ENCODE measurements around the gene RNF144B.
"Not testable (repeated sequence)": the region's sequence is repeated elsewhere in the genome, so short reads cannot be mapped to it uniquely, and the experiment has no call there.

The RNF144B gene

DNA sequence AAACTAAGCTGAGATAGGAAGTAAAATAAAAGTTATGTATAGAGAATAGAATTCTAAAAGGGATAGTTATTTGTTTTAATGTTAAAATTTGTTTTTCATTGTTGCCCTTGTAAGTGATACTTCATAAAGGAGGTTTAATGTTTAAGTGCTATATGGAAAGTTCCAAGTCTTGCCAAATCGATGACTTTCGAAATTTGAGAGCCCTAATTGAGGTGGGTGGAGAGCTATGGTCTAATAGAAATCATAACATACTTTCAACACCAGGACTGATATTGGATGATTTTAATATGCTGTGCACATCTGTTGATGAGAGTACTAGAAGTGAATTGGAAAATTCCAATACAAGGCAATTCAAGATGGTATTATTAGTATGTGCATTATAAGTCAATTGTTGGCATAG lies 64.6 kb downstream of the RNF144B start:
- Histone ChIP-seq H3K27me3 (ENCODE audit: control insufficient read depth, insufficient read depth, low read length) (no peaks in the 10 kb centered on the region), H3K9me3 (ENCODE audit: control insufficient read depth, low read depth, low read length) (no peaks in the 10 kb centered on the region), H3K4me3 (ENCODE audit: low read length) (no peak overlapping the region), H3K36me3 (ENCODE audit: control insufficient read depth, low read depth, low read length) (no peaks in the 10 kb centered on the region), H3K9ac (ENCODE audit: low read length) (no peak overlapping the region), H3K4me1 (ENCODE audit: control insufficient read depth, low read depth, low read length) (no peaks in the 10 kb centered on the region), H3K27ac (ENCODE audit: low read length) (no peak overlapping the region)

DNA sequence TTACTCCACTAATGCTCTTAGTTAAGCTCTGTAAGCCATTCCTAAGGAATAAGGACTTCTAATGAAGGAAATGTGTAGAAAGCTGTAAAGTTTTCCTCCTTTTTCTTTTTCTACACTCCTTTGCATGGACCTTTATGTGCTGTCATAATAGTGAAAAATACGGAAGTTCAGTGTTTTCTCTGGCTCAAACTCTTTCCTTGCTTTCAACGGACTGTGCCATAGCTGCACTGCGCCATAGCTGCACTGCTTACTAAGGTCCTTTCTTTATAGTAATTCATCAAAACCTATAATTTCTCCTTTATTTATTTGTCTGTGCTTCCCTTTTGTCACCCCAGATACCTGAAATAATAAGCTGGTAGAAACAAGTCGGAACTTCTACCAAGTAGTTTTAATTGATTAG lies 67.3 kb downstream of the RNF144B start:
- no peak overlapping the region for H3K9ac ChIP-seq (ENCODE audit: low read length)
- no peaks in the 10 kb centered on the region for H3K4me1 ChIP-seq (ENCODE audit: control insufficient read depth, low read depth, low read length)
- H3K27ac ChIP-seq (ENCODE audit: low read length): no peak overlapping the region
- no peak overlapping the region for H3K4me3 ChIP-seq (ENCODE audit: low read length)
- H3K27me3 ChIP-seq (ENCODE audit: control insufficient read depth, insufficient read depth, low read length): no peaks in the 10 kb centered on the region
- H3K9me3 ChIP-seq (ENCODE audit: control insufficient read depth, low read depth, low read length): no peaks in the 10 kb centered on the region
- no peaks in the 10 kb centered on the region for H3K36me3 ChIP-seq (ENCODE audit: control insufficient read depth, low read depth, low read length)

DNA sequence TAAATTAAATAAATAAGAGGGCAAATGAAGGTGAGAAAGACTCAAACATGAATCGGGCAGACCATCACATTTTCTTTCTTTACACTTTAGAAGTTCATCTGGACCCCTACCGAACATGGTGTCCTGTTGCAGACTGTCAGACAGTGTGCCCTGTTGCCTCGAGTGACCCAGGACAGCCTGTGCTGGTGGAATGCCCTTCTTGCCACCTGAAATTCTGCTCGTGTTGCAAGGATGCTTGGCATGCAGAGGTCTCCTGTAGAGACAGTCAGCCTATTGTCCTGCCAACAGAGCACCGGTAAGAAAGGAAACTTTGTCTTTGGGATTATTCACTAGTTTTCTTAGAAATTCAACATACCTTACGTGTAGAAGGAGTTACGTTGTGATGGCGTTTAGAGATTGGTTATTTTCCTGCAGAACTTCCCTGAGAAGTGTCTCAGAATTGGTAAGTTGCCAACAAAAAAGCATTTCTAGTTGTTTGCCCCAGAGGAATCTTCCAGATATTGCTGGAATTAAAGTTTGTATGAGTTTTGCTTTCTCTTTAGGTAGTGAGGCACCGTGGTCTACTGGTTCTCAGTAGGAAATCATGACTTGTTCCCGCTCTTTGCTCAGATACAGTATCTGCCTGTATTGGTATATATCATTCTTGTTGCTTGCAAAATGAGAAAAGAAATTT lies 70.1 kb downstream of the RNF144B start:
- Histone ChIP-seq H3K36me3 (ENCODE audit: control insufficient read depth, low read depth, low read length) (no peaks in the 10 kb centered on the region), H3K27ac (ENCODE audit: low read length) (no peak overlapping the region), H3K9ac (ENCODE audit: low read length) (no peak overlapping the region), H3K27me3 (ENCODE audit: control insufficient read depth, insufficient read depth, low read length) (no peaks in the 10 kb centered on the region), H3K4me3 (ENCODE audit: low read length) (no peak overlapping the region), H3K4me1 (ENCODE audit: control insufficient read depth, low read depth, low read length) (no peaks in the 10 kb centered on the region), H3K9me3 (ENCODE audit: control insufficient read depth, low read depth, low read length) (peaks cover 5% of the 10 kb centered on the region)

DNA sequence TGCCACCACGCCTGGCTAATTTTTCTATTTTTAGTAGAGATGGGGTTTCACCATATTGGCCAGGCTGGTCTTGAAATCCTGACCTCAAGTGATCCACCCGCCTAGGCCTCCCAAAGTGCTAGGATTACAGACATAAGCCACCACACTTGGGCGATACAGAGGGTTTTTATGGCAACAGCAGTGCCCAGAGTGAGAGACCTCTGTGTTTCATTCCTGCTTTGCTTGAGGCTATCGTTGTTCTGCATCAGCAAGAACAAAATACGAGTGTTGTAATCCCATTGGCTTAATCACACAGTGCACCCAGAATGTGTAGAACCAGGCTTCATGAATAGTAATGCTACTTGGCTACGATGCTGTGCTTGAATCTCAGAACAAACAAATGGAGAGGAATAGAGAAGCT lies 70.9 kb downstream of the RNF144B start:
- H3K4me1 ChIP-seq (ENCODE audit: control insufficient read depth, low read depth, low read length); H3K4me3 ChIP-seq (ENCODE audit: low read length); H3K9me3 ChIP-seq (ENCODE audit: control insufficient read depth, low read depth, low read length); H3K36me3 ChIP-seq (ENCODE audit: control insufficient read depth, low read depth, low read length); H3K27ac ChIP-seq (ENCODE audit: low read length); H3K27me3 ChIP-seq (ENCODE audit: control insufficient read depth, insufficient read depth, low read length); H3K9ac ChIP-seq (ENCODE audit: low read length): not testable (repeated sequence)

DNA sequence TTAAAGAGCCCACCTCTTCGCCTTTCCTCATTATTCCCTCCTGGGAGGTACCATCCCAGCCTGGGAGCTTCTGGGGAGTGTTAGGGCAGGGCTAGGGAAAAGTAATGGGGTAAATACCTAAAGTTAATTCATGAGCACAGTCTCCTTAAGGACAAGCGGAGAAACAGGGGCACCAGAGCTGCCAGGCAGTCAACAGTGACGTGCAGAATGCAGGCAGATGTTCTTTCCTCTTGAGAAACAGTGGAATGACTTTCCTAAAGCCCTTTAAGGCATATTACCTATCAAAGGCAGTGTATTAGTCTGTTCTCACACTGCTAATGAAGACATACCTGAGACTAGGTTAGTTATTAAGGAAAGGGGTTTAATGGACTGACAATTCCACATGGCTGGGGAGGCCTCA lies 76.3 kb downstream of the RNF144B start:
- no peaks in the 10 kb centered on the region for H3K36me3 ChIP-seq (ENCODE audit: control insufficient read depth, low read depth, low read length)
- no peaks in the 10 kb centered on the region for H3K27me3 ChIP-seq (ENCODE audit: control insufficient read depth, insufficient read depth, low read length)
- no peak overlapping the region for H3K27ac ChIP-seq (ENCODE audit: low read length)
- no peaks in the 10 kb centered on the region for H3K4me1 ChIP-seq (ENCODE audit: control insufficient read depth, low read depth, low read length)
- H3K4me3 ChIP-seq (ENCODE audit: low read length): no peak overlapping the region
- no peak overlapping the region for H3K9ac ChIP-seq (ENCODE audit: low read length)
- H3K9me3 ChIP-seq (ENCODE audit: control insufficient read depth, low read depth, low read length): peaks cover 5% of the 10 kb centered on the region

DNA sequence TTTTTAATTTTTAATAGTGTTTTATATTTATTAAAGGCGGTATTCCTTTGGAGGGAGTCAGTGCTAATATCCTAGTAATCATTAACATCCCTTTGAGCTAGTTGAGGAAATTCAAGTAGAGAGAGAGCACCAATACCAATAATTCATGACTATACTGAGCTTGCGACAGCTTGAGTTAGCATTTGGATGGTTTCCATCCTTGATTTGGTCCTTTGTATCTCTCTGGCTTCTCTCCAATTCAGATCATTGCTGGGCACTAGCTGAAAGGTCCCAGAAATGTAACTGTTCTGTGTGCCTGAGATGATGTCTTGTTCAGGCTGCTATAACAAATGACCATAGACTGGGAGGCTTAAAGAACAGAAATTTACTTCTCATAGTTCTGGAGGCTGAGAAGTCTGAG lies 77.0 kb downstream of the RNF144B start:
- H3K4me1 ChIP-seq (ENCODE audit: control insufficient read depth, low read depth, low read length): no peaks in the 10 kb centered on the region
- H3K9ac ChIP-seq (ENCODE audit: low read length): no peak overlapping the region
- H3K4me3 ChIP-seq (ENCODE audit: low read length): no peak overlapping the region
- peaks cover 5% of the 10 kb centered on the region for H3K9me3 ChIP-seq (ENCODE audit: control insufficient read depth, low read depth, low read length)
- H3K27ac ChIP-seq (ENCODE audit: low read length): no peak overlapping the region
- H3K27me3 ChIP-seq (ENCODE audit: control insufficient read depth, insufficient read depth, low read length): no peaks in the 10 kb centered on the region
- H3K36me3 ChIP-seq (ENCODE audit: control insufficient read depth, low read depth, low read length): no peaks in the 10 kb centered on the region

DNA sequence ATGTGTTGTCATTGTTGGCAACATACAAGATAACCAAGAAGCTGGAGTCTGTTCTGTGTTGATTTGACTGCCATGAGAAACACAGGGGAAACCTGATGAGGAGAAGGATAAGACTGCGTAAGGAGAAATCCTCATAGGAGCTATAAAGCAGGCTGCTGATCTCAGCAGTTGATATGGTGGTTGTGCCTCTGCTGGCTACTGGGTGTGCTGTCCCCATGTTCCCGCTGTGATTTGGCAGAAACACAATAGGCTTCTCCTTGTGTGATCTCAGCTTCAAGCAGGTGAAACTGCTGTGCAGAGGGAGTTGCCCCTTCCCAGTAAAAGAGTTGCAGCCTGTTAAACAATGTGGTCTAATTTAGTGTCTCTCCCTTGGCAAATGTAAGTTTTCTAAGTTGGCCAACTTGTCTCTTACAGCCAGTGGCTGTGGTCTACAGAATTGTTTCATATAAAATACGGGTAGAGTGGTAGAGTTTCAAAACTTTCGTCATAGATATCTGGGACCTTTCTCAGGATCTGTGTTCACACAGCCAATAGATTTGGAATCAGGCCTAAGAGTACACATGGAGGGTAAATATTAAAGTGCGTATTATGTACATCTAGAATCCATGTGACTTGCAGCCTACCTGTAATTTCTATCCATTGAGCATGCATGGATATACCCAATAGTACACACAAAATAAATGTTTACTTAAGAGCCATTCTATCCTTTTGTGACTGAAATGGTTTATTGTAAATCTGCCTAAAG lies 78.4 kb downstream of the RNF144B start:
- H3K36me3 ChIP-seq (ENCODE audit: control insufficient read depth, low read depth, low read length): no peaks in the 10 kb centered on the region
- H3K4me1 ChIP-seq (ENCODE audit: control insufficient read depth, low read depth, low read length): no peaks in the 10 kb centered on the region
- H3K9ac ChIP-seq (ENCODE audit: low read length): no peak overlapping the region

DNA sequence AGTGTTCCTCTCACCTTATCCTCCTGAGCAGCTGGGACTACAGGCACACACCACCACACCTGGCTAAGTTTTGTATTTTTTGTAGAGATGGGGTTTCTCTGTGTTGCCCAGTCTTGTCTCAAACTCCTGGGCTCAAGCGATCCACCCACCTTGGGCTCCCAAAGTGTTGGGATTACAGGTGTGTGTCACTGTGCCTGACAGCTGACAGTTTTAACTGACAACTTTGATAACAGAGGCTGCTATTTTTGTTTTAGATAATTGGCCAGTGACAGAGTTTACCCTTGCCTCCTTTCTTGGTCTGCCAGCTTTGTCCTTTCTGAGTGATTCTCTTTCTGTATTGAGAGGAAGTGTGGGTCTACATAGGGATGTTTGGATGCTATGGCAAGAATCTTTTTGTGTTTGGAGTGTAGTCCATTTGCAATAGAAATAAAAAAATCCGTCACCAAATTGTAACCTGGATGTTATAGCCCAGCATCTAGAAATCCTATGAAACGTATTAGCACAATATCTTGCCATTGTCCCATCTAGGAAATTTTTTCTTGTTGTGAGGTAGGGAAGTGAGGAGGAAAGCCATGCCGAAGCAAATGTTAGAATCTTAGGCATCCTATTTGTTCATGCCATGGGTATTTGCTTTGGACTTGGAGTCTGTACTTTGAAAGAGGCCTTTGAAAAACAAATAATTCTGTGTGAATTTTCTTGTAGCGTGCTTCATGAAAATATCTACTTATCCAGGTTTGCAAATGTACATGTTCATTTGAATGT lies 80.8 kb downstream of the RNF144B start:
- Histone ChIP-seq H3K4me3 (ENCODE audit: low read length) (no peak overlapping the region), H3K4me1 (ENCODE audit: control insufficient read depth, low read depth, low read length) (no peaks in the 10 kb centered on the region), H3K27ac (ENCODE audit: low read length) (no peak overlapping the region), H3K9me3 (ENCODE audit: control insufficient read depth, low read depth, low read length) (no peaks in the 10 kb centered on the region), H3K27me3 (ENCODE audit: control insufficient read depth, insufficient read depth, low read length) (no peaks in the 10 kb centered on the region), H3K36me3 (ENCODE audit: control insufficient read depth, low read depth, low read length) (no peaks in the 10 kb centered on the region), H3K9ac (ENCODE audit: low read length) (no peak overlapping the region)

More for the DNA sequence above, 78.4 kb downstream of the RNF144B start:
- Histone ChIP-seq H3K4me3 (ENCODE audit: low read length) (no peak overlapping the region), H3K9me3 (ENCODE audit: control insufficient read depth, low read depth, low read length) (no peaks in the 10 kb centered on the region), H3K27me3 (ENCODE audit: control insufficient read depth, insufficient read depth, low read length) (no peaks in the 10 kb centered on the region), H3K27ac (ENCODE audit: low read length) (no peak overlapping the region)

DNA sequence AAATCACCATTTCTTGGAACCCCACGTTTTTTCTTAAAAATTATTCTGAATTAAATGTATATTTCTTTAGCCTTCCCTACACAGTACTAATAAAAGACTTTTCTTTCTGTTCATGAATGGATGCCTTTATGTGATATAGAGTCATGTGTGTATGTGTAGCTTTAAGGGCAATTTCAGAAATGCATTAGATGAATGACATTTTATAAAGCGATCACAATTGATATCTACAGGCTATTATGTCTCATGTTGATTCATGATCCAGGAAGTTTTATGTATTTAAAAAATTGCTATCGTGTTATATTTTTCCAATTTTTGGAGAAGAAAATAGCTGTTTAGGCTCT lies 81.3 kb downstream of the RNF144B start:
- no peaks in the 10 kb centered on the region for H3K4me1 ChIP-seq (ENCODE audit: control insufficient read depth, low read depth, low read length)

DNA sequence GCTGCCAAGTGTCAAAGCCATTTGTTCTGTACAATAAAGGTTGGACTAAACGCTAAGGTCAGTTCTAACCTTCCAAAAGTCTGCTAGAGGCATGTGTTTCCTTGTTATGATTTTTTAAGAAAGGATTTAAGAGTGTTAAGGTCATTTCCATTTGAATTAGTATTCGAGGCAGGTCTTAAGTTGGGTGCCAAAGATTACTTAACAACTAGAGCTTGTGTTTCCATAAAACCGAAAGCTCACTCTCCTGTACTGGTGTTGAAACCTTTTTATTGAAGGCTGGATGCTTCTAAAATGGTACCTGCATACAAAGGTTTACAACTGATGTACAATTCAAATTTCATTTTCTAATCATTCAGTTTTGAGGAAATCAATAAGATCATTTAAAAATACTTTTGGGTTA lies 82.4 kb downstream of the RNF144B start:
- Histone ChIP-seq H3K27me3 (ENCODE audit: control insufficient read depth, insufficient read depth, low read length) (no peaks in the 10 kb centered on the region), H3K4me3 (ENCODE audit: low read length) (no peak overlapping the region), H3K27ac (ENCODE audit: low read length) (no peak overlapping the region), H3K9me3 (ENCODE audit: control insufficient read depth, low read depth, low read length) (no peaks in the 10 kb centered on the region), H3K36me3 (ENCODE audit: control insufficient read depth, low read depth, low read length) (no peaks in the 10 kb centered on the region), H3K9ac (ENCODE audit: low read length) (no peak overlapping the region), H3K4me1 (ENCODE audit: control insufficient read depth, low read depth, low read length) (no peaks in the 10 kb centered on the region)

More for the DNA sequence above, 81.3 kb downstream of the RNF144B start:
- Histone ChIP-seq H3K9me3 (ENCODE audit: control insufficient read depth, low read depth, low read length) (no peaks in the 10 kb centered on the region), H3K36me3 (ENCODE audit: control insufficient read depth, low read depth, low read length) (no peaks in the 10 kb centered on the region), H3K27me3 (ENCODE audit: control insufficient read depth, insufficient read depth, low read length) (no peaks in the 10 kb centered on the region), H3K27ac (ENCODE audit: low read length) (no peak overlapping the region), H3K9ac (ENCODE audit: low read length) (no peak overlapping the region), H3K4me3 (ENCODE audit: low read length) (no peak overlapping the region)

DNA sequence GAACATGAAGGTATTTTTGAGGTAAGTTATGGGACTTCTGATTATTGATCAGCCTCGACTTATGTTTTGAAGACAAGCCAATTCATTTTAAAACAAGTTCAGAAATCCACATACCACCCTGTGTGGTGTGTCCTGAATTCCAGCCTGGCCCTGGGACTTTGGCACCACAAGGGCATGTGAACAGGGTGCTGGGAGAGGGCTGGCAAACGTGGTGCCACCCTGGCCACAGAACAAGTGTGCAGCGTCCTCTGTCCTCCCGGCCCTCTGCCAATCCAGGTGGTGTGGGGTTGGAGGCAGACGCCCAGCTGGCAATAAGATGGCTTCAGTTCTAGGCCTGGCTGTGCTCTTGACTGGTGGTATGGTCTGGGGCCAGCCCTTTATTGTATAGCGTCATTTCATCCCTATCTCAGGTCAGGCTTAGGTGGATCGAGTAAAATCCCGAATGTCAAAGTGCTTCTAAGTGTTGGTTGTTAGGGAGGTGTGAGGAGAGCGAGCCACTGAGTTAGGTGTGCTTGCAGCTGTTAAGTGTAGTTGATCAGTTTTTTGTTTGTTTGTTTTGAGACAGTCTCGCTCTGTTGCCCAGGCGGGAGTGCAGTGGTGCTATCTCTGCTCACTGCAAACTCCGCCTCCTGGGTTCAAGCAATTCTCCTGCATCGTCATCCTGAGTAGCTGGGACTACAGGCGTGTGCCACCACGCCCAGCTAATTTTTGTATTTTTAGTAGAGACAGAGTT lies 84.2 kb downstream of the RNF144B start:
- H3K27me3 ChIP-seq (ENCODE audit: control insufficient read depth, insufficient read depth, low read length): no peaks in the 10 kb centered on the region
- no peak overlapping the region for H3K4me3 ChIP-seq (ENCODE audit: low read length)
- H3K9me3 ChIP-seq (ENCODE audit: control insufficient read depth, low read depth, low read length): no peaks in the 10 kb centered on the region
- no peak overlapping the region for H3K27ac ChIP-seq (ENCODE audit: low read length)
- no peak overlapping the region for H3K9ac ChIP-seq (ENCODE audit: low read length)
- no peaks in the 10 kb centered on the region for H3K4me1 ChIP-seq (ENCODE audit: control insufficient read depth, low read depth, low read length)
- H3K36me3 ChIP-seq (ENCODE audit: control insufficient read depth, low read depth, low read length): no peaks in the 10 kb centered on the region

All from iPS-18a (cell line).